Smooth muscle cell (in vitro differentiated cells): ENCODE results near the gene S1PR3. TPM values are rescaled to one million over a fixed set of nuclear protein-coding genes. Genes with fewer than 3 reads are reported as not detected.
A peak's percentile ranks its signal among the peaks of the same experiment; 100 is the strongest.
"Not testable (repeated sequence)": the region's sequence is repeated elsewhere in the genome, so short reads cannot be mapped to it uniquely, and the experiment has no call there.

Experiments used
- DNase-seq: peaks from one replicate; lab custom pipeline; 2025; ENCODE audit not compliant: unreplicated experiment; lab: John Stamatoyannopoulos, UW
- H2AFZ ChIP-seq: fragments of 200-600 bp; sonication (generic); 2 replicates; pipeline ENCODE4 v1.6.0; 2016; ENCODE audit warnings: antibody characterized with exemption, low read depth, mild to moderate bottlenecking
- H3F3A ChIP-seq: fragments of 200-600 bp; sonication (generic); 2 replicates; pipeline ENCODE4 v1.6.0; 2017; ENCODE audit warnings: antibody characterized with exemption, low read depth
- H3K27ac ChIP-seq: fragments of 200-600 bp; sonication (generic); 2 replicates; pipeline ENCODE4 v1.5.1; 2016; ENCODE audit warnings: low read depth, mild to moderate bottlenecking
- H3K27me3 ChIP-seq: fragments of 200-600 bp; sonication (generic); 2 replicates; pipeline ENCODE4 v1.6.1; 2016; ENCODE audit warnings: low read depth, mild to moderate bottlenecking
- H3K36me3 ChIP-seq: fragments of 200-600 bp; sonication (generic); 2 replicates; pipeline ENCODE4 v1.5.1; 2016; ENCODE audit warnings: low read depth
- H3K4me1 ChIP-seq: fragments of 200-600 bp; sonication (generic); 2 replicates; pipeline ENCODE4 v1.5.1; 2016; ENCODE audit warnings: low read depth
- H3K4me2 ChIP-seq: fragments of 200-600 bp; sonication (generic); 2 replicates; pipeline ENCODE4 v1.6.0; 2016; ENCODE audit warnings: mild to moderate bottlenecking
- H3K4me3 ChIP-seq: fragments of 200-600 bp; sonication (generic); 2 replicates; pipeline ENCODE4 v1.5.1; 2016; ENCODE audit warnings: mild to moderate bottlenecking
- H3K79me2 ChIP-seq: fragments of 200-600 bp; sonication (generic); 2 replicates; pipeline ENCODE4 v1.6.0; 2016; ENCODE audit warnings: low read depth, mild to moderate bottlenecking
- H3K9ac ChIP-seq: fragments of 200-600 bp; sonication (generic); 2 replicates; pipeline ENCODE4 v1.6.0; 2016; ENCODE audit warnings: low read depth
- H3K9me3 ChIP-seq: fragments of 200-600 bp; sonication (generic); replicated peaks from 2 replicates; pipeline ENCODE4 v1.5.1; 2016; ENCODE audit warnings: low read depth
- H4K20me1 ChIP-seq: fragments of 200-600 bp; sonication (generic); 2 replicates; pipeline ENCODE4 v1.6.0; 2016; ENCODE audit warnings: low read depth
- WGBS: methylation state at CpG from one replicate; pipeline ENCODE4 v1.1.7; 2016; ENCODE audit warnings: low lambda C conversion rate; 5-methylcytosine and 5-hydroxymethylcytosine counted together
- polyA plus RNA-seq: library from polyadenylated mRNA; unstranded; fragments of >200 nt; fragmentation: Nextera tagmentation; extraction: Ambion mirVana; gene quantifications from 2 replicates; pipeline ENCODE4 v1.2.1, GENCODE V29; 2016
- total RNA-seq: library from RNA; depleted of rRNA; stranded (reverse); fragments of >200 nt; gene quantifications from 2 replicates; pipeline ENCODE4 v1.2.3, GENCODE V29; 2014
- TF ChIP-seq, protein P1 (sequence below): fragments of 200-600 bp; sonication (generic); IDR thresholded peaks from 2 replicates; pipeline ENCODE4 v1.5.1; 2017; ENCODE audit warnings: borderline replicate concordance, mild to moderate bottlenecking, antibody characterized with exemption; ENCODE audit not compliant: insufficient read depth, poor library complexity, severe bottlenecking

Gene S1PR3
- 245 and 246 TPM in 2 replicates for total RNA-seq
- polyA plus RNA-seq, result 123 and 184 TPM in 2 replicates

DNA sequence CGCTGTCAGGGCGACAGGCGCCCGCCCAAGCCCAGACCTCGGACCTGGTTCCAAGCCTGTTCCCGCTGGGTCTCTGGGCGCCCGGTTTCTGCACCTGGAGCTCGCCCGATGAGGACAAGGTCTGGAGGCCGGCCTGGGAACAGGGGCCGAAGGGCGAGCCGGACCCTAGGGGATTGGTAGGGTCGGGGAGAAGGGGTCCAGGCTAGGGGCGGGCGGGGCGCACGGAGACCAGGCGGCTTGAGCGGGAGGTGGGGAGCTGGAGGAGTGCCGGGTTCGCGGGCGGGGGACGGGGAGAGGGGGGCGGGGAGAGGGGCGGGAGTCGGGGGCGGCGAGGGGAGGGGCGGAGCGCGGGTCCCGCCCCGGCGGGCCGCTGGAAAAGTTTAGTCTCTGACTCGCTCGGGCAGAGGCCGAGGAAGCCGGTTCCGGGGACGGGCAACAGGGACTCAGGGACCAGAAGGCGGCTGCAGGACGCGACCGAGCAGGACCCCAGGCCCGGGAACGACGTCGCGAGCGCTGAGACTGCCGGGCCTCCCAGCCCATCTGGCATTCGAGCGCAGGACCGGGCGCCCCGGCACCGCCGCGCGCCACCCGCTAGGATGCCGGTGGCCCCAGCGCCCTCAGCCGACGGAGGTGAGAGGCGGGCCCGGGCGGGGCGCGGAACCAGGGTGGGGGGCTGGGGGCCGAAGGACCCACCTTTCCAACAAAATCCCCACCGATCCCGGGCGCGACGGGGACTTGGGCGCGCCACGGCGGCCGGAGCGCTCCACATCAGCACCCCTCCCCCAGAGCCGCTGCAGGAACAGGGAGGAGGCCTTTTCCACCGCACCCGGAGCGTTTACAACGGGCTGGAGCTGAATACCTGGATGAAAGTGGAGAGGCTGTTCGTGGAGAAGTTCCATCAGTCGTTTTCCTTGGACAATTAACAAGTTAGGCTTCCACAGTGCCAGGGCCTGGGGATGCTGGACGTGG is at the start of gene S1PR3:
Gene S1PR3 (plus strand): TSS at position 403 of the 969 bp plus-strand sequence. CDS start 9,733 bp downstream, outside the sequence.
- peaks cover 60% of the 10 kb centered on the region for H3K79me2 ChIP-seq
- H3K36me3 ChIP-seq, result no peaks in the 10 kb centered on the region
- peaks cover 52% of the 10 kb centered on the region for H3K4me1 ChIP-seq
- no peaks in the 10 kb centered on the region for H3K27me3 ChIP-seq
- peak within 1 kb of the TSS; percentile 76 for H2AFZ ChIP-seq
- peaks cover 48% of the 10 kb centered on the region for H4K20me1 ChIP-seq
- DNase-seq, result peak; percentile 78
- whole genome bisulfite sequencing, result 1% methylated on average over 61 of the region's 94 CpGs
- H3K9ac ChIP-seq, result peak within 1 kb of the TSS; percentile 72
- TF ChIP-seq, protein P1, sequence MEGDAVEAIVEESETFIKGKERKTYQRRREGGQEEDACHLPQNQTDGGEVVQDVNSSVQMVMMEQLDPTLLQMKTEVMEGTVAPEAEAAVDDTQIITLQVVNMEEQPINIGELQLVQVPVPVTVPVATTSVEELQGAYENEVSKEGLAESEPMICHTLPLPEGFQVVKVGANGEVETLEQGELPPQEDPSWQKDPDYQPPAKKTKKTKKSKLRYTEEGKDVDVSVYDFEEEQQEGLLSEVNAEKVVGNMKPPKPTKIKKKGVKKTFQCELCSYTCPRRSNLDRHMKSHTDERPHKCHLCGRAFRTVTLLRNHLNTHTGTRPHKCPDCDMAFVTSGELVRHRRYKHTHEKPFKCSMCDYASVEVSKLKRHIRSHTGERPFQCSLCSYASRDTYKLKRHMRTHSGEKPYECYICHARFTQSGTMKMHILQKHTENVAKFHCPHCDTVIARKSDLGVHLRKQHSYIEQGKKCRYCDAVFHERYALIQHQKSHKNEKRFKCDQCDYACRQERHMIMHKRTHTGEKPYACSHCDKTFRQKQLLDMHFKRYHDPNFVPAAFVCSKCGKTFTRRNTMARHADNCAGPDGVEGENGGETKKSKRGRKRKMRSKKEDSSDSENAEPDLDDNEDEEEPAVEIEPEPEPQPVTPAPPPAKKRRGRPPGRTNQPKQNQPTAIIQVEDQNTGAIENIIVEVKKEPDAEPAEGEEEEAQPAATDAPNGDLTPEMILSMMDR, result peak; percentile 16
- H3K9me3 ChIP-seq, result no peaks in the 10 kb centered on the region
- peak within 1 kb of the TSS; percentile 71 for H3K27ac ChIP-seq
- H3K4me2 ChIP-seq, result peak within 1 kb of the TSS; percentile 91
- peak within 1 kb of the TSS; percentile 75 for H3K4me3 ChIP-seq
- H3F3A ChIP-seq, result peaks cover 18% of the 10 kb centered on the region

DNA sequence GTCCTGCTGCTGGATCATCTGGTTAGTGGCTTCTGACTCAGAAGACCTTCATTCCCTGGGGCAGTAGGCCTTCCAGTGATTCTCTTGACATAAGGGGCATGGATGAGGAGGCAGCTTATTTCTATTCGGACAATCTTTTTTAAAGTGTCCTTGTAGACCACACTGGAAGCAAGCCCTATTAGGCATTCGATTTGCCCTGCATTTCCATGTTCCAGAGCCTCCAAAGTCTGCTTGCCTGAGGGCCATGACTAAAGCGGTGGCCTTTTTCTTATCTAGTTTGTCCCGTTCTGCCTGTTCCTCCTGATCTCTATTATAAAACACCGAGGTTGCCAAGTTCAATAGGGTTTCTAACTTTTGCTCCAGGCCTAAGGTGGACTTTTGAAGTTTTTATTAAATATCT is 49.7 kb upstream of the S1PR3 start:
- not testable (repeated sequence) for H3K9ac ChIP-seq, H3K4me1 ChIP-seq, H3K36me3 ChIP-seq, H3F3A ChIP-seq, H4K20me1 ChIP-seq, DNase-seq, H3K27ac ChIP-seq, H3K4me2 ChIP-seq, H2AFZ ChIP-seq, H3K9me3 ChIP-seq, H3K27me3 ChIP-seq, H3K79me2 ChIP-seq, H3K4me3 ChIP-seq
- 35% methylated on average over 5 of the region's 5 CpGs for WGBS

DNA sequence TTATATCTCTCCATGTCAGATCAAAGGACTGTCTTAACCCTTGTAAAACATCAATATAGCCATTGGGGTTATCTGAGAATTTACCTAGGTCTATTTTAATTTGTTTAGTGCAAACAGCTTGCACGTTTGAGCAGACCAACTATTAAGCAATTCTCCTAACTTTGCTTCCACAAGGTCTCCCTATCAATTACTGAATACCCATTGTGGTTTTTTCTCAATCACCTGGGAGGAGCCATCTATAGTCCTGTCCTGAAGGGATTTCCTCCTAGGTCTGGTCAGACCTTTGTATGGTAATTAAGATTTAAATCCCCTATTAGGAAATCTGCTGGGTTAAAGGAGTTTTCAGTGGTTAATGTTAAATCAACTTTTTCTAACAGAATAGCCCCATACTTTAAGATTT is 48.9 kb upstream of the S1PR3 start:
- Histone ChIP-seq H3K9ac (no peak overlapping the region), H3K4me2 (no peak overlapping the region), H3K4me3 (no peak overlapping the region), H3K27ac (no peak overlapping the region), H3F3A (no peaks in the 10 kb centered on the region), H2AFZ (no peak overlapping the region), H3K4me1 (no peaks in the 10 kb centered on the region), H3K27me3 (no peaks in the 10 kb centered on the region), H3K9me3 (no peaks in the 10 kb centered on the region), H3K36me3 (no peaks in the 10 kb centered on the region), H4K20me1 (no peaks in the 10 kb centered on the region), H3K79me2 (no peaks in the 10 kb centered on the region)
- TF ChIP-seq, protein P1, result no peak
- 52% methylated on average over 1 of the region's 1 CpG for WGBS
- no peak for DNase-seq

DNA sequence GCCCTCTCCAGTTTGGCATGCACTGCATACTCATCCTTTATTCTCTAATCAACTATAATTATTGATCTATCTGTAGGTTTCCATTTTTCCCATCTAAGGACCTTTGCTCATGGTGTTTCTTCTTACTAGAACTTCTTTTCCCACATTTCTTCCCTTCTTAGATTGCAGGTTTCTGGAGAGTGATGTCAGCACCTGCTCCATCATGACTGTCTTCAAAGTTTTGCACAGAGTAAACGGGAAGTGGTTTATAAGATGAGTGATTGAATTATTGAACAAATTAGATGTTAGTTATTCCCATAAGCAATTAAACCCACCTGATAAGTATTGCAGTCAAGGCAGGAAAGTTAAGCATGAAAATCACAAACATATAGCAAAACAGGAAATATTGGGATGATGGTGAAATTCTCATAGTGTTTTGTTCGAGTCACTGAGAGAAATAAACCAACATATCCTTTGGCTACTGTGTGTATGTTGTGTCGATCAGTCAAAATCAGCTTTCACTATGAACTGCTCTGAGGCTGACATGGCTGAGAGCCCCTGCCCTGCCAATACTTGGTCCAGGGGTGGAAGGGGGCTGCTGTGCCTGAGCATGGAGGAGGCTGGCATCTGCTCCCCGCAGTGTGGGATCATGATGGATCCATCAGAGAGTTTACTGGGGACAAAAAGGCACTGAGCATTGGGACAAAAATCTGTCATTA is 45.5 kb upstream of the S1PR3 start:
- Histone ChIP-seq H2AFZ (no peak overlapping the region), H3K36me3 (no peaks in the 10 kb centered on the region), H3K4me2 (no peak overlapping the region), H3K9ac (no peak overlapping the region), H3K27ac (no peak overlapping the region), H3K27me3 (no peaks in the 10 kb centered on the region), H3K4me1 (peaks cover 14% of the 10 kb centered on the region), H3K4me3 (no peak overlapping the region), H4K20me1 (no peaks in the 10 kb centered on the region), H3K79me2 (no peaks in the 10 kb centered on the region), H3K9me3 (no peaks in the 10 kb centered on the region), H3F3A (no peaks in the 10 kb centered on the region)
- DNase-seq, result no peak
- WGBS, result 47% methylated on average over 4 of the region's 4 CpGs
- TF ChIP-seq, protein P1, result no peak
